ENCODE results near the gene RNF2.

DNA sequence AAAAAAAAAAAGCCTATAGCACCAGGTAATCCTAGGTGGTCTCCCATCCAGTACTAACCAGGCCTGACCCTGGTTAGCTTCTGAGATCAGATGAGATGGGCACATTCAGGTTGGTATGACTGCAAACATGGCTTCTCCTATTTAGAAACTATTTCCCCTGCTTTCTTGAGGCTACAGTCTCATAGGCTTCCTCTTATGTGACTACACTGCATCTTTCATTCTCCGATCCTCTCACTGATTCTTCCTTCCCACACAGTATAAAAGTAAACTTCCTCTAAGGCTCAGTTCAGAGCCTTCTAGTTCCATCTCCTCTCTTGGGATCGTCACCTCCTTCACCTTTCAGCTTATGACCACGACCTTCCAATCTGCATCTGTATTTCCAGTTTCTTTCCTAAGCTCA, 30.4 kb upstream of the RNF2 start:
- TF ChIP-seq, protein P1, sequence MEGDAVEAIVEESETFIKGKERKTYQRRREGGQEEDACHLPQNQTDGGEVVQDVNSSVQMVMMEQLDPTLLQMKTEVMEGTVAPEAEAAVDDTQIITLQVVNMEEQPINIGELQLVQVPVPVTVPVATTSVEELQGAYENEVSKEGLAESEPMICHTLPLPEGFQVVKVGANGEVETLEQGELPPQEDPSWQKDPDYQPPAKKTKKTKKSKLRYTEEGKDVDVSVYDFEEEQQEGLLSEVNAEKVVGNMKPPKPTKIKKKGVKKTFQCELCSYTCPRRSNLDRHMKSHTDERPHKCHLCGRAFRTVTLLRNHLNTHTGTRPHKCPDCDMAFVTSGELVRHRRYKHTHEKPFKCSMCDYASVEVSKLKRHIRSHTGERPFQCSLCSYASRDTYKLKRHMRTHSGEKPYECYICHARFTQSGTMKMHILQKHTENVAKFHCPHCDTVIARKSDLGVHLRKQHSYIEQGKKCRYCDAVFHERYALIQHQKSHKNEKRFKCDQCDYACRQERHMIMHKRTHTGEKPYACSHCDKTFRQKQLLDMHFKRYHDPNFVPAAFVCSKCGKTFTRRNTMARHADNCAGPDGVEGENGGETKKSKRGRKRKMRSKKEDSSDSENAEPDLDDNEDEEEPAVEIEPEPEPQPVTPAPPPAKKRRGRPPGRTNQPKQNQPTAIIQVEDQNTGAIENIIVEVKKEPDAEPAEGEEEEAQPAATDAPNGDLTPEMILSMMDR (IDR thresholded peaks at IDR 0.05) = no peak
- TF ChIP-seq POLR2A (IDR thresholded peaks at IDR 0.05) = no peak
